Measurements from ENCODE around the gene GH1.

- TF ChIP-seq EZH2 (IDR thresholded peaks at IDR 0.05; ENCODE audit: insufficient read depth, poor library complexity, severe bottlenecking) = no peak
- TF ChIP-seq EZH2phosphoT487 (IDR thresholded peaks at IDR 0.05; ENCODE audit: insufficient read depth, low read depth) = no peak
Measured at GRCh38 chr17:63944736-63945499, 26.3 kb upstream of the GH1 start.

All from GM23248 (cell line).